IMR-90 (cell line): ENCODE data around the gene FOXD4L3. TPM values are rescaled to one million over a fixed set of nuclear protein-coding genes. Genes with fewer than 3 reads are reported as not detected.
"Not testable (repeated sequence)": the region's sequence is repeated elsewhere in the genome, so short reads cannot be mapped to it uniquely, and the experiment has no call there.

Source experiments
- ATAC-seq: fragments of 200-7000 bp; cut with Tn5 transposase; 2 replicates; pipeline ENCODE4 v1.9.1; 2020; ENCODE audit warnings: low read depth, mild to moderate bottlenecking, moderate library complexity
- BruUV-seq: library from RNA; stranded (reverse); fragments of 400-500 nt; replicated peaks from 2 replicates; lab custom pipeline; 2021; lab: Mats Ljungman, UMichigan
- CTCF ChIA-PET: fragments of 300-600 bp; formaldehyde crosslinking; extraction: SDS; loops from one replicate; lab custom pipeline; 2021; ENCODE audit warnings: antibody characterized with exemption; lab: Yijun Ruan, JAX
- POLR2A ChIA-PET: fragments of 300-600 bp; sonication (Branson Sonifier 250); formaldehyde crosslinking; loops from one replicate; lab custom pipeline; 2022; ENCODE audit warnings: antibody characterized with exemption; ENCODE audit not compliant: unreplicated experiment; lab: Charles Lee
- DNase-seq: peaks from one replicate; pipeline ENCODE4 v3.0.0; 2013
- H2AFZ ChIP-seq: replicated peaks from 2 replicates; pipeline ENCODE3; 2013; ENCODE audit warnings: low read length, mild to moderate bottlenecking; ENCODE audit not compliant: poor library complexity
- H2AK5ac ChIP-seq: 2 replicates; pipeline ENCODE4 v1.6.1; 2013; ENCODE audit warnings: low read depth, low read length, inconsistent platforms
- H2AK9ac ChIP-seq: replicated peaks from 2 replicates; pipeline ENCODE3; 2013; ENCODE audit warnings: mild to moderate bottlenecking, low read depth, low read length, moderate library complexity; ENCODE audit not compliant: poor library complexity
- H2BK120ac ChIP-seq: 2 replicates; pipeline ENCODE4 v1.6.1; 2013; ENCODE audit warnings: low read depth, low read length, inconsistent platforms
- H2BK15ac ChIP-seq: 3 replicates; pipeline ENCODE4 v1.6.1; 2013; ENCODE audit warnings: low read depth, low read length, inconsistent platforms
- H2BK20ac ChIP-seq: 2 replicates; pipeline ENCODE4 v1.6.1; 2013; ENCODE audit warnings: low read depth, mild to moderate bottlenecking, inconsistent platforms, low read length, moderate library complexity
- H2BK5ac ChIP-seq: 2 replicates; pipeline ENCODE4 v1.6.1; 2013; ENCODE audit warnings: mild to moderate bottlenecking, low read depth, low read length, inconsistent platforms; ENCODE audit not compliant: poor library complexity, severe bottlenecking
- H3K14ac ChIP-seq: replicated peaks from 2 replicates; pipeline ENCODE4 v1.6.1; 2013; ENCODE audit warnings: low read depth, low read length, inconsistent platforms
- H3K18ac ChIP-seq: 2 replicates; pipeline ENCODE4 v1.6.1; 2013; ENCODE audit warnings: low read depth, low read length, control low read depth
- H3K23ac ChIP-seq: 2 replicates; pipeline ENCODE4 v1.6.1; 2013; ENCODE audit warnings: low read depth, low read length, inconsistent platforms
- H3K27ac ChIP-seq: 2 replicates; pipeline ENCODE4 v1.5.1; 2013; ENCODE audit warnings: mild to moderate bottlenecking, control low read depth, low read length; ENCODE audit not compliant: insufficient read depth
- H3K27me3 ChIP-seq: 2 replicates; pipeline ENCODE4 v1.6.1; 2013; ENCODE audit warnings: low read length; ENCODE audit not compliant: control insufficient read depth, insufficient read depth
- H3K36me3 ChIP-seq: 2 replicates; pipeline ENCODE4 v1.6.1; 2013; ENCODE audit warnings: low read length, mixed read lengths; ENCODE audit not compliant: control insufficient read depth, insufficient read depth
- H3K4ac ChIP-seq: 2 replicates; pipeline ENCODE4 v1.6.1; 2013; ENCODE audit warnings: low read depth, low read length, inconsistent platforms
- H3K4me1 ChIP-seq: 2 replicates; pipeline ENCODE4 v1.6.1; 2013; ENCODE audit warnings: low read length, mixed read lengths; ENCODE audit not compliant: control insufficient read depth, insufficient read depth
- H3K4me2 ChIP-seq: 2 replicates; pipeline ENCODE4 v1.6.1; 2013; ENCODE audit warnings: low read depth, mild to moderate bottlenecking, control low read depth, low read length, moderate library complexity
- H3K4me3 ChIP-seq: 2 replicates; pipeline ENCODE4 v1.5.1; 2013; ENCODE audit warnings: low read depth, mild to moderate bottlenecking, control low read depth, low read length, moderate library complexity; ENCODE audit not compliant: insufficient read depth
- H3K56ac ChIP-seq: 2 replicates; pipeline ENCODE4 v1.6.1; 2013; ENCODE audit warnings: low read length, inconsistent platforms; ENCODE audit not compliant: insufficient read depth; ENCODE audit errors: extremely low read depth
- H3K79me1 ChIP-seq, 2 experiments: 2 replicates each; pipeline ENCODE4 v1.6.1; 2013; ENCODE audit warnings: low read length in 2 of 2, inconsistent platforms in 1 of 2, low read depth in 1 of 2
- H3K9ac ChIP-seq: 2 replicates; pipeline ENCODE4 v1.6.1; 2013; ENCODE audit warnings: low read depth, low read length, control low read depth
- H3K9me1 ChIP-seq: 2 replicates; pipeline ENCODE4 v1.6.1; 2013; ENCODE audit warnings: low read length, inconsistent platforms; ENCODE audit not compliant: insufficient read depth
- H3K9me3 ChIP-seq: 2 replicates; pipeline ENCODE4 v1.6.1; 2013; ENCODE audit warnings: low read length; ENCODE audit not compliant: control insufficient read depth, insufficient read depth
- H4K20me1 ChIP-seq: 2 replicates; pipeline ENCODE4 v1.6.1; 2013; ENCODE audit warnings: low read length, inconsistent platforms; ENCODE audit not compliant: insufficient read depth
- H4K5ac ChIP-seq: 2 replicates; pipeline ENCODE4 v1.6.1; 2013; ENCODE audit warnings: mild to moderate bottlenecking, low read depth, low read length, control low read depth
- H4K8ac ChIP-seq, 2 experiments: 2 replicates each; pipeline ENCODE4 v1.6.1; 2013; ENCODE audit warnings: low read depth in 2 of 2, low read length in 2 of 2, control low read depth in 1 of 2, inconsistent platforms in 1 of 2
- H4K91ac ChIP-seq: 2 replicates; pipeline ENCODE4 v1.6.1; 2013; ENCODE audit warnings: low read depth, low read length, inconsistent platforms; ENCODE audit not compliant: insufficient read depth
- WGBS, 2 experiments: methylation state at CpG; one replicate each; pipeline versions ENCODE4 v1.1.5 to v1.1.7; 2013; ENCODE audit warnings: missing lambda C conversion rate in 2 of 2; ENCODE audit not compliant: insufficient read length in 1 of 2; ENCODE audit errors: extremely low coverage in 2 of 2; 5-methylcytosine and 5-hydroxymethylcytosine counted together
- dilution Hi-C: fragments of 300-500 bp; cut with HindIII; formaldehyde crosslinking; loops from one replicate; pipeline ENCODE4 v1.14.3; 2018; ENCODE audit warnings: low sequenced_read_pairs; ENCODE audit not compliant: unreplicated experiment
- in situ Hi-C: fragments of 300-500 bp; cut with MboI; formaldehyde crosslinking; loops from 3 replicates; pipeline ENCODE4 v1.14.3; 2019; ENCODE audit warnings: low sequenced_read_pairs, inconsistent platforms, mixed read lengths
- intact Hi-C: fragments of 100-400 bp; cut with micrococcal nuclease; formaldehyde crosslinking; loops from 2 replicates; pipeline ENCODE4 v1.10.0; 2022
- polyA plus RNA-seq, 3 experiments: library from polyadenylated mRNA; depleted of rRNA; stranded (reverse); fragments of >200 nt; gene quantifications; 2 replicates each; pipeline ENCODE4 v1.2.3, GENCODE V29; 2012; ENCODE audit warnings: low replicate concordance in 1 of 3
- total RNA-seq: library from RNA; depleted of rRNA; stranded (reverse); fragments of >200 nt; gene quantifications from 2 replicates; pipeline ENCODE4 v1.2.3, GENCODE V29; 2012

Gene FOXD4L3
- total and polyA plus RNA-seq, 2 of the 4 experiments (the other 2 are of a cell fraction): not detected

DNA sequence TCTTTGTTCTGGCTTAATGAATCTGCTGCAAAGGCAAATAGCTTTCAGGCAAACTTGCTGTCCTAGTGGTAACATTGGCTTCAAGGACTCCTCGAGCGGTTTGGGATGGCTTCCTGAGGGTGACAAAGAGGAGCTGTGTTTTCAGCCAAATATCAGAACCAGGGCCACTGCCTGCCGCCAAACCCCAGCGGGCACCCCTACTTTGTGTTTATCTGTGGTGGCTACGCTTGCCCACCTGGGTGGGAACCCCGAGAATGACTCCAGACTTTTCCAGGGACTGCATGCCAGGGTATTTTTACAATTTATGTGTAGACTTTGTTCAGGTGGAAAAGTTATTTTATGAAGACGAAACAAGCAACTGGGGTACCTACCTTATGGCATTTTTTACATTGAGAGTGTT, 35.3 kb downstream of the FOXD4L3 start:
- BruUV-seq, H2BK15ac ChIP-seq, H3K9me1 ChIP-seq, dilution Hi-C loops, H3K56ac ChIP-seq, H3K4me1 ChIP-seq, H4K20me1 ChIP-seq, H2BK20ac ChIP-seq, H3K4ac ChIP-seq, H4K91ac ChIP-seq, H3K4me3 ChIP-seq, H3K27me3 ChIP-seq, H3K14ac ChIP-seq, H4K5ac ChIP-seq, H3K27ac ChIP-seq, CTCF ChIA-PET, H3K9ac ChIP-seq, H3K4me2 ChIP-seq, H3K36me3 ChIP-seq, ATAC-seq, H3K23ac ChIP-seq, H3K79me1 ChIP-seq, intact Hi-C loops, H3K9me3 ChIP-seq, H4K8ac ChIP-seq, in situ Hi-C loops, H2BK5ac ChIP-seq, H2AK9ac ChIP-seq, H2AK5ac ChIP-seq, POLR2A ChIA-PET, H2BK120ac ChIP-seq, H3K18ac ChIP-seq, H2AFZ ChIP-seq, DNase-seq: not testable (repeated sequence)
- WGBS, 2 experiments: 85% methylated on average over 4 of the region's 7 CpGs; no CpG with 5 or more reads in 1 of the 2 experiments

DNA sequence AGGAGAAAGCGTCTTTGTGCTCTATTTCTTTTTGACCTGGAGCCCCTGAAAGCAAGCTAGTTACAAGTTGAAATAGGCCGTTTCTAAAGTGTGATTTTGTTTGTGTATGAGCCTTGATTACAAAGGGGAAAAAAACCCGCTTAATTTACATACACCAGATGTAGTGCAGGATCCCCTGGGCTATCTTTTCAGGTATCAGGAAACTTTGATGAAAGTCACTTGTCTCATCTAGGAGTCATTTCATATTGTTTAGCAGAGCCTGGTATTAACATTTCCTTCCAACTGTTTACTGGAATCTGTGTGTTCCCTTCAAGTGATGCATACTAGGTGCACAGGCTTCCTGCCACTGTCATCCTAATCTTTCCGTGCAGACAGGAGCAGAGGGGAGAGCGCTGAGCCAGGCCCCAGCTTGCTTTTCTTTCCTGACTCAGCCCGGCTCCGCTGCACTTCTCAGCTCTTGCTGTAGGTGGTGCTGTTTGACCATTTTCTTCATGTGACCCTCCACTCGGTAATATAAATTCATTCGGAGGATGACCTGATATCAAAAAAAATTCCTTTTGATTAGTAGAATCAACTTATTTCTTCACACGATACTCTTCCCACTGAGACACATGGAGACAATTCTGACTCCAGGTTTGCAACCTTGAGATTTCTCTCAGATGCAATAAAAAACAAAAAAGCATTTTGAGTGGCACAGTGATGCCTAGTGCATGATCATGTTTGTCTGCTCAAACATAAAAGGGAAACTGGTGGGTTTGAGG, 39.8 kb downstream of the FOXD4L3 start:
- dilution Hi-C loops, H2AK5ac ChIP-seq, H3K4me2 ChIP-seq, H3K27me3 ChIP-seq, H3K9ac ChIP-seq, H2BK15ac ChIP-seq, H3K9me3 ChIP-seq, H2BK5ac ChIP-seq, H3K36me3 ChIP-seq, H3K4me1 ChIP-seq, H2BK120ac ChIP-seq, H4K8ac ChIP-seq, H3K9me1 ChIP-seq, H3K79me1 ChIP-seq, H3K4ac ChIP-seq, DNase-seq, in situ Hi-C loops, H3K14ac ChIP-seq, POLR2A ChIA-PET, H3K18ac ChIP-seq, H4K5ac ChIP-seq, H3K56ac ChIP-seq, H2AFZ ChIP-seq, H3K27ac ChIP-seq, H3K4me3 ChIP-seq, H4K20me1 ChIP-seq, H2AK9ac ChIP-seq, H2BK20ac ChIP-seq, BruUV-seq, H4K91ac ChIP-seq, H3K23ac ChIP-seq: not testable (repeated sequence)
- WGBS, 2 experiments: no CpG with 5 or more reads among the region's 10 CpGs
- peak; percentile 99 for ATAC-seq
- CTCF ChIA-PET: interaction anchor here (0.6 kb wide), 1 partner anchor 217 kb away, joined by 3 read pairs; no protein-coding TSS in a partner anchor
- intact Hi-C loops: loop anchor here (2.0 to 10.0 kb wide), 2 partner anchors 164 to 652 kb away; no protein-coding TSS in a partner anchor
